Erythroblast (primary cell): ENCODE results near the gene SURF6.

Experiments
- GATA1 ChIP-seq: IDR thresholded peaks from 2 replicates; pipeline ENCODE4 v1.6.1; 2011; ENCODE audit warnings: low read depth, mild to moderate bottlenecking, control low read depth, low read length, moderate library complexity
- POLR2A ChIP-seq: IDR thresholded peaks from 2 replicates; pipeline ENCODE4 v1.6.1; 2011; ENCODE audit warnings: mild to moderate bottlenecking, low read length

- TF ChIP-seq POLR2A, result no peak
- no peak for TF ChIP-seq GATA1
Observed at GRCh38 chr9:133286523-133286922, 49.5 kb downstream of the SURF6 start.
